HL-60 (cell line): Measurements from ENCODE around the gene PRSS50.
"Not testable (repeated sequence)": the region's sequence is repeated elsewhere in the genome, so short reads cannot be mapped to it uniquely, and the experiment has no call there.

Experiments
- DNase-seq, 2 experiments: peaks; one replicate each; pipeline ENCODE4 v3.0.0-alpha.2; 2010 to 2020; ENCODE audit warnings: low read depth in 1 of 2, low spot score in 1 of 2
- H3K27ac ChIP-seq: fragments of 250-450 bp; sonication (Bioruptor Pico); replicated peaks from 2 replicates; pipeline ENCODE4 v1.5.1; 2020; ENCODE audit warnings: mild to moderate bottlenecking, moderate library complexity
- H3K27me3 ChIP-seq: fragments of 250-450 bp; sonication (Bioruptor Pico); 2 replicates; pipeline ENCODE4 v1.5.1; 2021; ENCODE audit warnings: mild to moderate bottlenecking, moderate library complexity; ENCODE audit not compliant: insufficient read depth, poor library complexity, severe bottlenecking
- H3K4me3 ChIP-seq: replicated peaks from 2 replicates; pipeline ENCODE4 v1.5.1; 2011; ENCODE audit warnings: mild to moderate bottlenecking, control low read depth, low read length; ENCODE audit not compliant: insufficient read depth
- GABPA ChIP-seq: IDR thresholded peaks from 2 replicates; pipeline ENCODE4 v1.6.1; 2012; ENCODE audit warnings: low read depth
- POLR2AphosphoS5 ChIP-seq: IDR thresholded peaks from 2 replicates; pipeline ENCODE4 v1.6.1; 2012; ENCODE audit warnings: low read depth
- SPI1 ChIP-seq: IDR thresholded peaks from 2 replicates; pipeline ENCODE4 v1.6.1; 2012; ENCODE audit warnings: low read depth, mild to moderate bottlenecking, borderline replicate concordance
- TF ChIP-seq, protein P1 (sequence below): IDR thresholded peaks from 2 replicates; pipeline ENCODE4 v1.6.1; 2012; ENCODE audit warnings: low read depth; ENCODE audit not compliant: insufficient replicate concordance
- TF ChIP-seq, protein P2 (sequence below): IDR thresholded peaks from one replicate; pipeline ENCODE4 v1.5.1; 2011; ENCODE audit warnings: low read length, control low read depth, inconsistent platforms; ENCODE audit not compliant: insufficient read depth

The PRSS50 gene

DNA sequence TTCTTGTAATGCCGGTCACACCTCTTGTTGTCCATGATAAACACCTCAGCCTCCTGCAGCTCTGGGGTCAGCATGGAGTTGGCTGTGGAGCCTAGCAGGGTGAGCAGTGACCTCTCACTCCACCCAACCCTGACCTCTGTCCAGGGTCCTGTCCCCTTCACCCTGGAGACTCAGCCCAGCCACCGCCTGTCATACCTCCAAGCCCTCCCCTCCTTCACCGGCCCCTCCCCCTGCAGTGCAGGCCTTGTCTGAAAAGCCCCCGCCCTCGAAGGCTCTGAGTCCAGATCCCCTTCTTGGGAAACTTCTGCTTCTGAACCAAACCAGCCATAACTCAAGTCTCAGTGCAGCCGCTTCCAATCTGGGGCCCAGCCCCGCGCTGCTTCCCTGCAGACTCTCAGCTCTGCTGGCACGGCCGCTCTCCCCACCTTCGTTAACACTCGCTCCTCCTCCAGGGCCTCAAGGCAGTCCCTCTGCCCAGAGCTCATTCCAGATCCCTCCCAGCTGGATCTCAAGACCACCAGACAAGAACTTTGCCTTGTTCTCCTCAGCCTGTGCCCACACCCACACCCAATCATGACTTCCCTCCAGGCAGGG lies 25.4 kb upstream of the PRSS50 start:
- Histone ChIP-seq H3K4me3 (no peak overlapping the region), H3K27me3 (peaks cover 8% of the 10 kb centered on the region), H3K27ac (no peak overlapping the region)
- no peak for TF ChIP-seq GABPA
- TF ChIP-seq, protein P1, sequence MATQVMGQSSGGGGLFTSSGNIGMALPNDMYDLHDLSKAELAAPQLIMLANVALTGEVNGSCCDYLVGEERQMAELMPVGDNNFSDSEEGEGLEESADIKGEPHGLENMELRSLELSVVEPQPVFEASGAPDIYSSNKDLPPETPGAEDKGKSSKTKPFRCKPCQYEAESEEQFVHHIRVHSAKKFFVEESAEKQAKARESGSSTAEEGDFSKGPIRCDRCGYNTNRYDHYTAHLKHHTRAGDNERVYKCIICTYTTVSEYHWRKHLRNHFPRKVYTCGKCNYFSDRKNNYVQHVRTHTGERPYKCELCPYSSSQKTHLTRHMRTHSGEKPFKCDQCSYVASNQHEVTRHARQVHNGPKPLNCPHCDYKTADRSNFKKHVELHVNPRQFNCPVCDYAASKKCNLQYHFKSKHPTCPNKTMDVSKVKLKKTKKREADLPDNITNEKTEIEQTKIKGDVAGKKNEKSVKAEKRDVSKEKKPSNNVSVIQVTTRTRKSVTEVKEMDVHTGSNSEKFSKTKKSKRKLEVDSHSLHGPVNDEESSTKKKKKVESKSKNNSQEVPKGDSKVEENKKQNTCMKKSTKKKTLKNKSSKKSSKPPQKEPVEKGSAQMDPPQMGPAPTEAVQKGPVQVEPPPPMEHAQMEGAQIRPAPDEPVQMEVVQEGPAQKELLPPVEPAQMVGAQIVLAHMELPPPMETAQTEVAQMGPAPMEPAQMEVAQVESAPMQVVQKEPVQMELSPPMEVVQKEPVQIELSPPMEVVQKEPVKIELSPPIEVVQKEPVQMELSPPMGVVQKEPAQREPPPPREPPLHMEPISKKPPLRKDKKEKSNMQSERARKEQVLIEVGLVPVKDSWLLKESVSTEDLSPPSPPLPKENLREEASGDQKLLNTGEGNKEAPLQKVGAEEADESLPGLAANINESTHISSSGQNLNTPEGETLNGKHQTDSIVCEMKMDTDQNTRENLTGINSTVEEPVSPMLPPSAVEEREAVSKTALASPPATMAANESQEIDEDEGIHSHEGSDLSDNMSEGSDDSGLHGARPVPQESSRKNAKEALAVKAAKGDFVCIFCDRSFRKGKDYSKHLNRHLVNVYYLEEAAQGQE = peak; percentile 75
- no peak for DNase-seq

DNA sequence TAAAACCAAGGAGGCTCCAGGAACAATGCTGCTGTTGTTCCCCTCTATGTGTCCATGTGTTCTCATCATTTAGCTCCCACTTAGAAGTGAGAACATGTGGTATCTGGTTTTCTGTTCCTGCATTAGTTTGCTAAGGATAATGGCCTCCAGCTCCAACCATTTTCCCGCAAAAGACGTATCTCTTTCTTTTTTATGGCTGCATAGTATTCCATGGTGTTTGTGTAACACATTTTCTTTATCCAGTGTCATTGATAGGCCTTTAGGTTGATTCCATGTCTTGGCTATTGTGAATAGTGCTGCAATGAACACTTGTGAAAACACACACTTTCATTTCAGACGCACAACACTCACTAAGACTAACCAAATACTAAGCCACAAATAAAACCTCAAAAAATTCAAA lies 21.9 kb upstream of the PRSS50 start:
- not testable (repeated sequence) for H3K27ac ChIP-seq, DNase-seq, H3K27me3 ChIP-seq, H3K4me3 ChIP-seq

DNA sequence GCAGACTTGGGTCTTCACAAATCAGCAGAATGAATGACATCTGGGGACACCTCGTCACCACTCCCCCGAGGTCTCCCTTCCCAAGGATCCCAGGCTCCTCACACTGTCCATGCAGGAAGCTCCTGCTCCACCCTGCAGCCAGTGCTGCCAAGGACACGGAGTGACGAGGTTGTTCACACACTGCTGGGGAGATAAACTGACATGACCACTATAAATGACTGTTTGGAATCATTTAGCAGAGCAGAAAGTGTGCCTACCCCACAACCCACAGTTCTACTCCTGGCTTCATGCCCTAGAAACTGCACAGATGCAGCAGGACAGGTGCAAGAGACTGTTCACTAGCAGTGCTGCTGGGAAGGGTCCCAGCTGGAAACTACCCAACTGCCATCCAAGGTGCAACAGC lies 19.7 kb upstream of the PRSS50 start:
- DNase-seq = no peak
- Histone ChIP-seq H3K27me3 (peaks cover 6% of the 10 kb centered on the region), H3K4me3 (no peak overlapping the region), H3K27ac (no peak overlapping the region)
- TF ChIP-seq, protein P1 = no peak
- no peak for TF ChIP-seq SPI1
- TF ChIP-seq, protein P2, sequence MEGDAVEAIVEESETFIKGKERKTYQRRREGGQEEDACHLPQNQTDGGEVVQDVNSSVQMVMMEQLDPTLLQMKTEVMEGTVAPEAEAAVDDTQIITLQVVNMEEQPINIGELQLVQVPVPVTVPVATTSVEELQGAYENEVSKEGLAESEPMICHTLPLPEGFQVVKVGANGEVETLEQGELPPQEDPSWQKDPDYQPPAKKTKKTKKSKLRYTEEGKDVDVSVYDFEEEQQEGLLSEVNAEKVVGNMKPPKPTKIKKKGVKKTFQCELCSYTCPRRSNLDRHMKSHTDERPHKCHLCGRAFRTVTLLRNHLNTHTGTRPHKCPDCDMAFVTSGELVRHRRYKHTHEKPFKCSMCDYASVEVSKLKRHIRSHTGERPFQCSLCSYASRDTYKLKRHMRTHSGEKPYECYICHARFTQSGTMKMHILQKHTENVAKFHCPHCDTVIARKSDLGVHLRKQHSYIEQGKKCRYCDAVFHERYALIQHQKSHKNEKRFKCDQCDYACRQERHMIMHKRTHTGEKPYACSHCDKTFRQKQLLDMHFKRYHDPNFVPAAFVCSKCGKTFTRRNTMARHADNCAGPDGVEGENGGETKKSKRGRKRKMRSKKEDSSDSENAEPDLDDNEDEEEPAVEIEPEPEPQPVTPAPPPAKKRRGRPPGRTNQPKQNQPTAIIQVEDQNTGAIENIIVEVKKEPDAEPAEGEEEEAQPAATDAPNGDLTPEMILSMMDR = no peak
- no peak for TF ChIP-seq POLR2AphosphoS5
- TF ChIP-seq GABPA = no peak

DNA sequence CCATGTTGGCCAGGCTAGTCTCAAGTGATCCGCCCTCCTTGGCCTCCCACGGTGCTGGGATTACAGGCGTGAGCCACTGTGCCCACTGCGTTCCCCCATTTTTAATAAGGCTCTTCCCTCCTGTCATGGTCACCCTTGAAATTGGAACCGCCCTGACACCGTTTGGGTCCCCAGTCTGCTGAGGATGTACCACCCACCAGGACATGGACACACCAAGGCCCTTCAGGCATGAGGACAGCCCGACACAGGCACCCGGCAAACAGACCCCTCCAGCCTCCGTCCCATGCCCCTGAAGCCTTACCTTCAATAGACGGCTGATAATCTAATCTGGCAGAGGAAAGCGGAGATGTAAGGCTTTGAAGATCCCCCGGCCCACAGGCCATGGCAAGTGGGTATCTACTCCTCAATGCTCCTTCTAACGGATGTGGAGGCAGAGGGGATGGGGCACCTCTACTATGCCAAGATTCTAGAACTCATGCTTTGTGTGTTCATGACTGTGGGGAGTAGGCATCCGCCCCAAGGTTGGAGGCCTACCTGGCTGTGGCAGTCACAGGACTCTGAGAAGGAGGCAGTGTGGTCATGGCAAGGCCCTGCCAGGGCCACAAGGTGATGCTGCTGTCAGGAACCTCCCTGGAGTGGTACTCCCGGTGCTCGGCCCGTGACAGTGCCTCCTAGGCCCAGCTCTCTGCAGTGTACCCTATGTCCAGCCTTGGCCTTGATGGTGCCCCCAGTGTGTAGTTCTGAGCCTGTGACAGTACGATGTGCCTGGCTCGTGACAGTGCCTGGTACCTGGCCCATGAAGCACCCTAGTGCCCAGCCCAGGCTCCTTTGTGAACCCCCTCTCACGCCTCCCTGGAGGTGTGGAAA lies 18.6 kb upstream of the PRSS50 start:
- H3K4me3 ChIP-seq = no peak overlapping the region
- H3K27ac ChIP-seq = no peak overlapping the region
- H3K27me3 ChIP-seq = peaks cover 6% of the 10 kb centered on the region
- DNase-seq = no peak
- TF ChIP-seq SPI1 (no peak), GABPA (no peak), POLR2AphosphoS5 (no peak)
- TF ChIP-seq, protein P1 = no peak
- TF ChIP-seq, protein P2 = no peak
